22Rv1 (cell line): Measurements from ENCODE around the gene CACNG8.

Experiments used
- H3K27ac ChIP-seq: fragments of 450-650 bp; 2 replicates; pipeline ENCODE4 v1.5.1; 2017
- CTCF ChIP-seq: fragments of 450-650 bp; IDR thresholded peaks from 2 replicates; pipeline ENCODE4 v1.5.1; 2017; ENCODE audit warnings: mild to moderate bottlenecking
- ZFX ChIP-seq: fragments of 450-650 bp; IDR thresholded peaks from 2 replicates; pipeline ENCODE4 v1.6.1; 2017; ENCODE audit warnings: antibody characterized with exemption, borderline replicate concordance

The CACNG8 gene

GRCh38 chr19:54021932-54022331 lies 59.2 kb downstream of the CACNG8 start:
- no peak for TF ChIP-seq ZFX
- no peak for TF ChIP-seq CTCF
- H3K27ac ChIP-seq, result no peak overlapping the region

- H3K27ac ChIP-seq, result no peak overlapping the region
- no peak for TF ChIP-seq ZFX
- no peak for TF ChIP-seq CTCF
Measured at GRCh38 chr19:54023191-54023590, 60.5 kb downstream of the CACNG8 start.

- TF ChIP-seq CTCF, result no peak
- no peak for TF ChIP-seq ZFX
- H3K27ac ChIP-seq, result no peak overlapping the region
Measured at GRCh38 chr19:54024660-54025059, 61.9 kb downstream of the CACNG8 start.

- no peak for TF ChIP-seq ZFX
- no peak for TF ChIP-seq CTCF
- H3K27ac ChIP-seq, result no peak overlapping the region
Measured at GRCh38 chr19:54026656-54027055, 63.9 kb downstream of the CACNG8 start.

GRCh38 chr19:54029301-54029700 lies 66.6 kb downstream of the CACNG8 start:
- TF ChIP-seq CTCF, result no peak
- TF ChIP-seq ZFX, result no peak
- no peak overlapping the region for H3K27ac ChIP-seq

- TF ChIP-seq ZFX (no peak), CTCF (peak; percentile 75)
- H3K27ac ChIP-seq, result no peak overlapping the region
Measured at GRCh38 chr19:54029930-54030490, 67.3 kb downstream of the CACNG8 start.

- no peak overlapping the region for H3K27ac ChIP-seq
- TF ChIP-seq CTCF, result peak; percentile 49
- TF ChIP-seq ZFX, result no peak
Measured at GRCh38 chr19:54030895-54031586, 68.3 kb downstream of the CACNG8 start.
